ENCODE data around the gene MBD1.
"Not testable (repeated sequence)": the region's sequence is repeated elsewhere in the genome, so short reads cannot be mapped to it uniquely, and the experiment has no call there.

MBD1 gene

DNA sequence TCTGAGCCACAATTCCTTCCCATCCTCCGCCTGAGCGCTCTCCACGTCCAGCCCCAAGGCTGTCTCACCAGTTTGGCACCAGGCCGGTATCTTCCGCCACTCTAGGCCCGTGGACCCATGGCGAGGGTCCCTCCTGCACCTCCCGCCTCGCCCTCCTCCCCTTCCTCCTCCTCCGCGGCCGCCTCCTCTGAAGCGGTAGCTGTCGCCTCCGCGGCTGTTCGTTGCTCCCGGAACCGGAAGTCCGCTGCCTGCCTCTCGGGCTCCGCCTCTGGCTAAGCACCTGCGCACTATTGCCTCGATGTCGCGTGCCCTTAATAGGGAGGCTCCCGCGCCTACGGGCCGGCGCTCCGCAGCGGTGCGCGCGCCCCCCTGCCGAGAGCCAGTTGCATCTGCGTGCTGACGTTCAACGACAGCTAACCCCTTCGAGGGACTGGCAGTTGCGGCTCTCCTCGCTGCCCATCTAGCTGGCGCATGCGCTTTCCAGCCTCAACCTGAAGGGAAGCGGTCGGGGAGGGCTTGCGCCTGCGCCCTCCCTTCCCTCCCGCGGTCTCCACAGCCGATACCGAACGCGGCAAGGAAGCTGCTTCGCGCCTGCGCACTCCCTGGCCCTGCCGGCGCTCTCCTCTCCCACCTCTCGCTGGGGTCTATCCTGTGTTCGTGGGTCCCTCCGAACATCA is at the start of gene MBD1:
Gene MBD1, minus strand, starts transcription at position 229 of the 677 bp plus-strand sequence. CDS start 1,531 bp downstream, outside the sequence.
- in situ Hi-C loops (cut with HindIII; ENCODE audit: low sequenced_read_pairs): no loop called here

GRCh38 chr18:50330176-50330575 is 48.9 kb upstream of the MBD1 start:
- in situ Hi-C loops (cut with HindIII; ENCODE audit: low sequenced_read_pairs): no loop called here

DNA sequence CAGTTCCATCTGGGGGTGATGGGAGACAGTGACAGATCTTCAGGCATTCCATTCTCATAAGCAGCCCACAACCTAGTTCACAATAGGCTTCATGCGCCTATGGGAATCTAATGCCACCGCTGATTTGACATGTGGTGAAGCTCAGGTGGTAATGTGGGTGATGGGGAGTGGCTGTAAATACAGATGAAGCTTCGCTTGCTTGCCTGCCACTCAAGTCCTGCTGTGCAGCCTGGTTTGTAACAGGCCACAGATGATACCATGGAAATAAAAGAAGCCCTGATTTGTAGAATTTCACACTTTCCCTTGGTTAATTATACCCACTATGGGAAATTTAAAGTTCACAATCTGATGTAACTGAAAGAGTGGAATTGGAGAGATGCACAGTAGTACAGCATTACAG is 46.7 kb upstream of the MBD1 start:
- in situ Hi-C loops (cut with HindIII; ENCODE audit: low sequenced_read_pairs): no loop called here

DNA sequence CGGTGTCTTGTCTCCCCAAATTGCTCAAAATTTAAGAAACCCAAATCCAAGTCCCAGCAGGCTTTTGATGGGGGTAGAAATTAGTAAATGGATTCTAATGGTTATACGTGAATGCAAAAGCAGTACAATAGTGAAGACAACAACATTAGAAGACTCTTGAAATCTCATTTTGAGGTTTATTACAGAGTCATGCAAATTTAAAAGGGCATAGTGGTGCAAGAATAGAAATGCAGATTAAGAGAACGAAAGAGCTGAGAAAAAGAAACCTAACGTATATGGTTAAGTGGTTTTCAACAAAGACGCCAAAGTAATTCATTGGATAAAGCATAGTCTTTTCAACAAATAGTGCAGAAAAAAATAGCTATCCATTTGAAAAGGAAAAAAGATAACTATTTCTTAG is 39.4 kb upstream of the MBD1 start:
- in situ Hi-C loops (cut with HindIII; ENCODE audit: low sequenced_read_pairs): no loop called here

GRCh38 chr18:50315100-50315871 is 34.0 kb upstream of the MBD1 start:
- in situ Hi-C loops (cut with HindIII; ENCODE audit: low sequenced_read_pairs): no loop called here

DNA sequence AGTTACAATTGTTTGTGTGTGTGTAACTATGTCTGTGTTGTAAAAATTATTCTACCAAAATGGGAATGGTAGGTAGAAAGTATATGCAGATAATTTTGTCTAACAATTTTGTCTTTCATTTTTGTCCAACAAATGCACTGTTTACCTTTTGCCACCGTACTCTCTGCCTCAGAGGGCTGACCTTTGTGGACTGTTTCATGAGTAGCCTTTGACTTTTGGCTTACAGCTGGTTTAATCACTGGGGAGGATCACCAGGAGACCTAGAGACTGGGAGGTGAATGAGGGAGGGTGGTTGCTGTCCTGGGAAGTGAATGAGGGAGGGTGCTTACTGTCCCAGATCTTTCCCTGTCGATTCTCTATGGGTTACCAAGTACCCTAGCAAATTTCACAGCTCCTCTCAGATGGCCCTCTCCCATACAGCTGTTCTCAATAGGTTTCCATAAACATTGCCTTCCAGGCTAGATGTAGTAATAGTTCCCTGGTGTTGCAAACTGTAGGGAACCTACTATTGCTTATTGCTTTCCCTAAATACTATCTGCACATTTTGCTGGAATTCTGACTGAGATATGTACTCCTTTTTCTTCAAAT is 32.6 kb upstream of the MBD1 start:
- in situ Hi-C loops (cut with HindIII; ENCODE audit: low sequenced_read_pairs): no loop called here

DNA sequence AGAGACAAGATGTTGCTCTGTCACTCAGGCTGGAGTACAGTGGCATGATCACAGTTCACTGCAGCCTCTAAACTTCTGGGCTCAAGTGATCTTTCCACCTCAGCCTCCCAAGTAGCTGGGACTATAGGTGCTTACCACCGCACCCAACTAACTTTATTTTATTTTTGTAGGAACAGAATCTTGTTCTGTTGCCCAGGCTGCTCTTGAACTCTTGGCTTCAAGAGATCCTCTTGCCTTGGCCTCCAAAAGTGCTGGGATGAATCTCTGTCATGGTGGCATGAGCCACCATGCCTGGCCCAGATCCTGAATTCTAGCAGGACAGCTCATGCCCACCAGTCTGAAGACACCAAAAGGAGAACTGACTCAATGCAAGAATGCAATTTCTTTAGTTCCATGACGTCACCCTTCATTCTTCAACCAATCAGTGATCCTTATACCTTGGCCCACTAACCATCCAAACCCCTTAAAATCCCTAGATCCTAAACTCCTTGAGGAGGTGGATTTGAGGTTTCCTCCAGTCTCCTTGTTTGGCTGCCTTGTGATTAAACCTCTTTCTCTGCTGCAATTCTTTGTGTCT is 31.8 kb upstream of the MBD1 start:
- in situ Hi-C loops (cut with HindIII; ENCODE audit: low sequenced_read_pairs): no loop called here

DNA sequence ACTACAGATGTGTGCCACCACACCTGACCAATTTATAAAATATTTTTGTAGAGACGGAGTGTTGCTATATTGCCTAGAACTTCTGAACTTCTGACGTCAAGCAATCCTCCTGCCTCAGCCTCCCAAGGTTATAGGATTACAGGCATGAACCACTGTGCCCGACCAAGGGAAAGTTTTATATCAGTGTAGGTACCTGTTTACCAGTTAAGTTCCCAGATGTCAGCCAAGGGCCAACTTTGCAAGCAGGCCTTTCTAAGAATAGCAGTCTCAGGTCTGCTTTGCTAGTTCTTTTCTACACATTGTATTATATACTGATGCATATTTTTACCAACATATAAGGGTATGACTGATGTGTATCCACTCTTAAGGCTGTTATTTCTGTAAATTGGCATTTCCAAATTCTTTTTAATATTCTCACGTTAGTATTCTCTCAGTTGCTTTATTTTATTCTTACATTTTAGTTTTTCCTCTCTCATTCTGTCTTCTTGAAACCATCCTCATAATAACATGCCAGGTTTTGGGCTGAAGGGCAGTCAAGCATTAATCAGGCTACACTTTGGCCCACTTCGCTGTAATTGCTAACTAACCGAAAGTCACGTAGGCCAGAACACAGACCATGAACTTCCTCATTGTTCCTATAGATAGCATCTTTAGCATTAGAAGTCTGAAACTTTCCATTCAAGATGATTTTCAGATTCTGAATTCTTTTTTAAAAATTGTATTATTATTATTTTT is 31.1 kb upstream of the MBD1 start:
- in situ Hi-C loops (cut with HindIII; ENCODE audit: low sequenced_read_pairs): no loop called here

DNA sequence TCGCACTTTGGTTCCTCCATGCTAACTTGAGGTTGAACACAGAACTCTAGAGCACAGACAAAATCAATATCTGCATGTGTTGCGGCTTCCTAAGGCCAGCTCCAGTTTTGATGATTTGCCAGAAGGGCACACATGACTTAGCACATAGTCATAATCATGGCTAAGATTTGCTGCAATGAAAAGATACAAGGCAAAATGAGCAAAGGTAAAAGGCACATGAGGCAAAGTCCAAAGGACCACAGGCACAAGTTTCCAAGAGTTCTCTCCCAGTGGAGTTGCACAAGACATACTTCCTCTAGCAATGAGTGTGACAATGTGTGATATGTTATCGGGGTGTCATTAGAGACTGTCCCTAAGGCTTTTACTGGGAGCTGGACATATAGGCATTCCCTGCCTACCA is 30.3 kb upstream of the MBD1 start:
- in situ Hi-C loops (cut with HindIII; ENCODE audit: low sequenced_read_pairs): no loop called here

GRCh38 chr18:50310080-50310479 is 28.8 kb upstream of the MBD1 start:
- in situ Hi-C loops (cut with HindIII; ENCODE audit: low sequenced_read_pairs): no loop called here

DNA sequence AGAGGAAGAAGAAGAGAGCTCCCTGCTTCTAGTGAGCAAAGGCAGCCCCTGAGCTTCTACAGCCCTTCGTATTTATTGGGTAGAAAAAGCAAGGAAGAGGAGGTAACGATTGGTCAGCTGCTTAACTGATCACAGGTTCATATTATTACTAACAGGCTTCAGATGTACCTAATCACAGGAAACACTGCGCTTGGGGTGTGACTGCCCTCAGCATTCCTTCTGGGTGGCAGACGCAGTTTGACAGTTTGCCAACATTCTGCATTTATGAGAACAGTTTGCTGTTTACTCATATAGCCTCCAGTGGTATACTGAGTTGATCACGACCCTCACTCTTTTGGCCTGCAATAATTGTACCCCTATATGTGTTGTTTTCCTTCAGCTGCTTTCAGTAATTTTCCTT is 27.5 kb upstream of the MBD1 start:
- in situ Hi-C loops (cut with HindIII; ENCODE audit: low sequenced_read_pairs): not testable (repeated sequence)

GRCh38 chr18:50307738-50308470 is 26.6 kb upstream of the MBD1 start:
- in situ Hi-C loops (cut with HindIII; ENCODE audit: low sequenced_read_pairs): no loop called here

GRCh38 chr18:50307400-50307737 is 26.0 kb upstream of the MBD1 start:
- in situ Hi-C loops (cut with HindIII; ENCODE audit: low sequenced_read_pairs): no loop called here

DNA sequence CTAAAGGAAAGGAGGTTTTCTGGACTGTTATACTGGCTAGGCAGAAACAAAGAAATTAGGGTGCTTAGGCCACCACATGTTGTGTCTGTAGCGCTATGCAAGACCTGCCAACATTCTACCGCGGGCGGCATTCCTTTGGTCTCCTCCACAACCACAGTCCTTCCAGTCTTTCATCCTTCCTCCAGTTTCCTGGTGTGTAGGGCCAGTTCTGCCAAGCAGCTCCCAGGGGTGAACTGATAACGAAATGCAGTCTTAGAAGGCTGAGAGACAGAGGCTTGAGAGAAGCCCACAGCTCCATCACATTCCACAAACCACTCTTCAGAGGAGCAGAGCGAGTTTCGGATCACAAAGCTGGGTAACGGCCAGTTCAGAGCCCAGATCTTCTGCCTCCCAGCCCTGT is 25.6 kb upstream of the MBD1 start:
- in situ Hi-C loops (cut with HindIII; ENCODE audit: low sequenced_read_pairs): no loop called here

DNA sequence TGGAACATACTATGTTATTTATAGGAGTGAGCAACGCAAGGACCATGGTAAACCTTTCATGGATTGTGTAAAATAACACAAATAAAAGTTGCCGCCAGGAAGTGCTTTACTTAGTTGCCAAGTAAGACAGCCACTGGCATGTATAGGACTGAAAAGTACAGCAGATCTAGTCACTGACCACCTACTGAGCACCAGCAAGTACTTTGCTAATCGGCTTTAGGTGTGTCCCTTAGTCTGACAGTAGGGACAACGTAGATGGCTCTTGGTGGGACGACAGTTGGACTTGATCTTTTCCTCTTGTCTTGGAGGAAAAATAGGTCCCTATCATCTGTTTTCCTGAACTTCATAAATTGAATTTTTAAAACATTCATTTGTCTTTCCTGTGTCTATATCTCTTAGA is 19.8 kb upstream of the MBD1 start:
- in situ Hi-C loops (cut with HindIII; ENCODE audit: low sequenced_read_pairs): no loop called here

GRCh38 chr18:50299626-50300388 is 18.5 kb upstream of the MBD1 start:
- in situ Hi-C loops (cut with HindIII; ENCODE audit: low sequenced_read_pairs): no loop called here

DNA sequence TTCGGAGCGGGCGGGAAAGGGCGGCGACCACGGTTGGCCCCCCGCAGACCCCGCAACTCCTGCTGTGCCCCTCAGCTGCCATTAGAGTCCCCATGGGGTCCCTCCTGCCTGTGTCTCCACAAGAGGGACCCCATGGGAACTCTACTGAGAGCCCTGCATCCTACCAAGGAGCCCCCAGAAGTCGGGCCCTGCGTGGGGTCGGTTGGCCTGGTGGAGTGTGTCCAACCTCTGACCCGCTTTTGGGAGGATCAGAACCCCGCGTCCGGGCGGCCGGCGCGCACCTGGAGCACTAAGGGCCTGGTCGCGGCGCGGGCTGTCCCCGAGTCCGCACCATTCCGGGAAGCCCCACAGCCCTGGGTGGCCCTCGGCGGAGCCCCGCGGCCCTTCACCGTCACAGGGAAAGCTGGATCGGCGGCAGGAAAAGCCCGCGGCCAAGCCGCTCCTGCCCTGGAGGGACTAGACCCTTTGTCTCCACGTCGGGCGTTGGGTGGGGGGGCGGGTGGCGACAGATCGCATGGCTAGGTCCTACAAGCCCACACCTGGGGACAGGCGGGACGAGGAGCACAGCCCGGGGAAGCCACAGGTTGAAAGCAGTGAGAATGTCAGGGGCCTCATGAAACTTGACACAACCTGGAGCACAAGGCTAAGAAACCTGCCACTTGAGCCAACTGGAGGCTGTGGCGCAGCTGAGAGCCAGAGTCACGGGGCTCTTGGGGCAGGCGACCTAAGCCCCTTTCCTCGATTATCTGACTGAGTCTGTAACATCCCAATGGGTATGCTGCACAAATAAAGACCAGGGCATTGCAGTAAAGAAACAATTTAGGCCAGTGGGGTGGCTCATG is 17.3 kb upstream of the MBD1 start:
- in situ Hi-C loops (cut with HindIII; ENCODE audit: low sequenced_read_pairs): no loop called here

GRCh38 chr18:50297621-50298442 is 16.5 kb upstream of the MBD1 start:
- in situ Hi-C loops (cut with HindIII; ENCODE audit: low sequenced_read_pairs): no loop called here

All from endothelial cell of hepatic sinusoid (primary cell).